Measurements from ENCODE around the gene THAP4.

DNA sequence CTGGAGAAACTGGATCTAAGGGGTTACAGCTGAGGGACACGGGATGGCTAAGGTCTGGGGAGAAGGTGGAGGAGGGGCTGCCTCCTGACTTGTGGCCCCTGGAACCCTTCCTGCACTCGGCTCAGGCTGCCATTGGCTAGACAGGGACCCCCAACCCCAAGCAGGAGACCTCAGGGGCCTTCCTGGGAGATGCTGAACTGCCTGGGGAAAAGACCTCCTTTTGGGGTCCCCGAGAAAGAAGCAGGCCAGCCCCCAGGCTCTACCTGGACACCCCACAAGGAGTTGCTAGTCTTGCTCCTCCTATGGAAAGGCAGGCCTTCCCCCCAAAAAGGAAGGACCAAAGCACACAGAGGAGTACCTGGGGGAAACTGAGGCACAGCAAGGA, 88.5 kb downstream of the THAP4 start:
- TF ChIP-seq POLR2A (IDR thresholded peaks at IDR 0.05; ENCODE audit: low read depth, low read length), result no peak
- TF ChIP-seq POLR2AphosphoS5 (IDR thresholded peaks at IDR 0.05; ENCODE audit: low read depth, low read length), result no peak
- no peak for TF ChIP-seq TAF1 (IDR thresholded peaks at IDR 0.05; ENCODE audit: low read depth, low read length)
- TF ChIP-seq PAX5 (IDR thresholded peaks at IDR 0.05; ENCODE audit: insufficient read depth, low read length, severe bottlenecking), result no peak
- TF ChIP-seq POU2F2 (IDR thresholded peaks at IDR 0.05; ENCODE audit: low read depth, low read length), result no peak

Measured in GM12891 (cell line).